IMR-90 (cell line): ENCODE data around the gene ATG14. TPM values are rescaled to one million over a fixed set of nuclear protein-coding genes. Genes with fewer than 3 reads are reported as not detected.

Experiments used
- ATAC-seq: fragments of 200-7000 bp; cut with Tn5 transposase; 2 replicates; pipeline ENCODE4 v1.9.1; 2020; ENCODE audit warnings: low read depth, mild to moderate bottlenecking, moderate library complexity
- BruUV-seq: library from RNA; stranded (reverse); fragments of 400-500 nt; replicated peaks from 2 replicates; lab custom pipeline; 2021; lab: Mats Ljungman, UMichigan
- CTCF ChIA-PET: fragments of 300-600 bp; formaldehyde crosslinking; extraction: SDS; loops from one replicate; lab custom pipeline; 2021; ENCODE audit warnings: antibody characterized with exemption; lab: Yijun Ruan, JAX
- POLR2A ChIA-PET: fragments of 300-600 bp; sonication (Branson Sonifier 250); formaldehyde crosslinking; loops from one replicate; lab custom pipeline; 2022; ENCODE audit warnings: antibody characterized with exemption; ENCODE audit not compliant: unreplicated experiment; lab: Charles Lee
- DNase-seq: peaks from one replicate; pipeline ENCODE4 v3.0.0; 2013
- H2AFZ ChIP-seq: replicated peaks from 2 replicates; pipeline ENCODE3; 2013; ENCODE audit warnings: low read length, mild to moderate bottlenecking; ENCODE audit not compliant: poor library complexity
- H2AK5ac ChIP-seq: 2 replicates; pipeline ENCODE4 v1.6.1; 2013; ENCODE audit warnings: low read depth, low read length, inconsistent platforms
- H2AK9ac ChIP-seq: replicated peaks from 2 replicates; pipeline ENCODE3; 2013; ENCODE audit warnings: mild to moderate bottlenecking, low read depth, low read length, moderate library complexity; ENCODE audit not compliant: poor library complexity
- H2BK120ac ChIP-seq: 2 replicates; pipeline ENCODE4 v1.6.1; 2013; ENCODE audit warnings: low read depth, low read length, inconsistent platforms
- H2BK15ac ChIP-seq: 3 replicates; pipeline ENCODE4 v1.6.1; 2013; ENCODE audit warnings: low read depth, low read length, inconsistent platforms
- H2BK20ac ChIP-seq: 2 replicates; pipeline ENCODE4 v1.6.1; 2013; ENCODE audit warnings: low read depth, mild to moderate bottlenecking, inconsistent platforms, low read length, moderate library complexity
- H2BK5ac ChIP-seq: 2 replicates; pipeline ENCODE4 v1.6.1; 2013; ENCODE audit warnings: mild to moderate bottlenecking, low read depth, low read length, inconsistent platforms; ENCODE audit not compliant: poor library complexity, severe bottlenecking
- H3K14ac ChIP-seq: replicated peaks from 2 replicates; pipeline ENCODE4 v1.6.1; 2013; ENCODE audit warnings: low read depth, low read length, inconsistent platforms
- H3K18ac ChIP-seq: 2 replicates; pipeline ENCODE4 v1.6.1; 2013; ENCODE audit warnings: low read depth, low read length, control low read depth
- H3K23ac ChIP-seq: 2 replicates; pipeline ENCODE4 v1.6.1; 2013; ENCODE audit warnings: low read depth, low read length, inconsistent platforms
- H3K27ac ChIP-seq: 2 replicates; pipeline ENCODE4 v1.5.1; 2013; ENCODE audit warnings: mild to moderate bottlenecking, control low read depth, low read length; ENCODE audit not compliant: insufficient read depth
- H3K27me3 ChIP-seq: 2 replicates; pipeline ENCODE4 v1.6.1; 2013; ENCODE audit warnings: low read length; ENCODE audit not compliant: control insufficient read depth, insufficient read depth
- H3K36me3 ChIP-seq: 2 replicates; pipeline ENCODE4 v1.6.1; 2013; ENCODE audit warnings: low read length, mixed read lengths; ENCODE audit not compliant: control insufficient read depth, insufficient read depth
- H3K4ac ChIP-seq: 2 replicates; pipeline ENCODE4 v1.6.1; 2013; ENCODE audit warnings: low read depth, low read length, inconsistent platforms
- H3K4me1 ChIP-seq: 2 replicates; pipeline ENCODE4 v1.6.1; 2013; ENCODE audit warnings: low read length, mixed read lengths; ENCODE audit not compliant: control insufficient read depth, insufficient read depth
- H3K4me2 ChIP-seq: 2 replicates; pipeline ENCODE4 v1.6.1; 2013; ENCODE audit warnings: low read depth, mild to moderate bottlenecking, control low read depth, low read length, moderate library complexity
- H3K4me3 ChIP-seq: 2 replicates; pipeline ENCODE4 v1.5.1; 2013; ENCODE audit warnings: low read depth, mild to moderate bottlenecking, control low read depth, low read length, moderate library complexity; ENCODE audit not compliant: insufficient read depth
- H3K56ac ChIP-seq: 2 replicates; pipeline ENCODE4 v1.6.1; 2013; ENCODE audit warnings: low read length, inconsistent platforms; ENCODE audit not compliant: insufficient read depth; ENCODE audit errors: extremely low read depth
- H3K79me1 ChIP-seq, 2 experiments: 2 replicates each; pipeline ENCODE4 v1.6.1; 2013; ENCODE audit warnings: low read length in 2 of 2, inconsistent platforms in 1 of 2, low read depth in 1 of 2
- H3K9ac ChIP-seq: 2 replicates; pipeline ENCODE4 v1.6.1; 2013; ENCODE audit warnings: low read depth, low read length, control low read depth
- H3K9me1 ChIP-seq: 2 replicates; pipeline ENCODE4 v1.6.1; 2013; ENCODE audit warnings: low read length, inconsistent platforms; ENCODE audit not compliant: insufficient read depth
- H3K9me3 ChIP-seq: 2 replicates; pipeline ENCODE4 v1.6.1; 2013; ENCODE audit warnings: low read length; ENCODE audit not compliant: control insufficient read depth, insufficient read depth
- H4K20me1 ChIP-seq: 2 replicates; pipeline ENCODE4 v1.6.1; 2013; ENCODE audit warnings: low read length, inconsistent platforms; ENCODE audit not compliant: insufficient read depth
- H4K5ac ChIP-seq: 2 replicates; pipeline ENCODE4 v1.6.1; 2013; ENCODE audit warnings: mild to moderate bottlenecking, low read depth, low read length, control low read depth
- H4K8ac ChIP-seq, 2 experiments: 2 replicates each; pipeline ENCODE4 v1.6.1; 2013; ENCODE audit warnings: low read depth in 2 of 2, low read length in 2 of 2, control low read depth in 1 of 2, inconsistent platforms in 1 of 2
- H4K91ac ChIP-seq: 2 replicates; pipeline ENCODE4 v1.6.1; 2013; ENCODE audit warnings: low read depth, low read length, inconsistent platforms; ENCODE audit not compliant: insufficient read depth
- MAFK ChIP-seq: IDR thresholded peaks from 2 replicates; pipeline ENCODE4 v1.6.1; 2012; ENCODE audit warnings: low read depth, low read length, improper control_type of control experiment
- MXI1 ChIP-seq: IDR thresholded peaks from 2 replicates; pipeline ENCODE4 v1.6.1; 2012; ENCODE audit warnings: low read depth, mild to moderate bottlenecking, low read length, moderate library complexity, borderline replicate concordance
- RAD21 ChIP-seq: IDR thresholded peaks from 2 replicates; pipeline ENCODE4 v1.6.1; 2012; ENCODE audit warnings: low read length, improper control_type of control experiment
- SMC3 ChIP-seq: fragments of 150-350 bp; IDR thresholded peaks from 2 replicates; pipeline ENCODE4 v1.6.1; 2016; ENCODE audit warnings: low read depth, mild to moderate bottlenecking, antibody characterized with exemption, low read length, moderate library complexity
- WGBS, 2 experiments: methylation state at CpG; one replicate each; pipeline versions ENCODE4 v1.1.5 to v1.1.7; 2013; ENCODE audit warnings: missing lambda C conversion rate in 2 of 2; ENCODE audit not compliant: insufficient read length in 1 of 2; ENCODE audit errors: extremely low coverage in 2 of 2; 5-methylcytosine and 5-hydroxymethylcytosine counted together
- dilution Hi-C: fragments of 300-500 bp; cut with HindIII; formaldehyde crosslinking; loops from one replicate; pipeline ENCODE4 v1.14.3; 2018; ENCODE audit warnings: low sequenced_read_pairs; ENCODE audit not compliant: unreplicated experiment
- in situ Hi-C: fragments of 300-500 bp; cut with MboI; formaldehyde crosslinking; loops from 3 replicates; pipeline ENCODE4 v1.14.3; 2019; ENCODE audit warnings: low sequenced_read_pairs, inconsistent platforms, mixed read lengths
- intact Hi-C: fragments of 100-400 bp; cut with micrococcal nuclease; formaldehyde crosslinking; loops from 2 replicates; pipeline ENCODE4 v1.10.0; 2022
- polyA plus RNA-seq, 3 experiments: library from polyadenylated mRNA; depleted of rRNA; stranded (reverse); fragments of >200 nt; gene quantifications; 2 replicates each; pipeline ENCODE4 v1.2.3, GENCODE V29; 2012; ENCODE audit warnings: low replicate concordance in 1 of 3
- total RNA-seq: library from RNA; depleted of rRNA; stranded (reverse); fragments of >200 nt; gene quantifications from 2 replicates; pipeline ENCODE4 v1.2.3, GENCODE V29; 2012

The ATG14 gene
- total and polyA plus RNA-seq, 2 of the 4 experiments (the other 2 are of a cell fraction), result 5.0 to 12.4 TPM

GRCh38 chr14:55327179-55327578, 84.5 kb downstream of the ATG14 start:
- H3K14ac ChIP-seq, result no peak overlapping the region
- H2BK20ac ChIP-seq, result no peak overlapping the region
- ATAC-seq, result no peak
- TF ChIP-seq MXI1 (no peak), SMC3 (no peak), RAD21 (no peak), MAFK (no peak)
- H3K56ac ChIP-seq, result no peak overlapping the region
- CTCF ChIA-PET, result no interaction called here
- no peaks in the 10 kb centered on the region for H3K9me3 ChIP-seq
- no peak overlapping the region for H3K4me3 ChIP-seq
- dilution Hi-C loops, result no loop called here
- no peaks in the 10 kb centered on the region for H3K27me3 ChIP-seq
- no peak overlapping the region for H3K23ac ChIP-seq
- no peak overlapping the region for H2AFZ ChIP-seq
- no peak overlapping the region for H2AK9ac ChIP-seq
- peaks cover 39% of the 10 kb centered on the region; the same call in 1 of the 2 replicates for H4K20me1 ChIP-seq
- no peak overlapping the region for H4K91ac ChIP-seq
- no peak overlapping the region for H2BK15ac ChIP-seq
- peaks cover 6% of the 10 kb centered on the region for H3K9me1 ChIP-seq
- no peak overlapping the region for H3K4ac ChIP-seq
- no peak overlapping the region for H2BK5ac ChIP-seq
- peaks cover 2% of the 10 kb centered on the region; the same call in 1 of the 2 replicates for H3K4me1 ChIP-seq
- WGBS, 2 experiments, result no CpG with 5 or more reads among the region's 1 CpG
- DNase-seq, result no peak
- intact Hi-C loops, result no loop called here
- H4K5ac ChIP-seq, result no peak overlapping the region
- no peak overlapping the region for H3K9ac ChIP-seq
- H3K27ac ChIP-seq, result no peak overlapping the region
- POLR2A ChIA-PET, result no interaction called here
- no peak overlapping the region for H2BK120ac ChIP-seq
- H3K18ac ChIP-seq, result no peak overlapping the region
- no peak overlapping the region for H3K4me2 ChIP-seq
- no TSS peak for BruUV-seq
- peaks cover 32 to 54% of the 10 kb centered on the region in 2 experiments for H3K79me1 ChIP-seq
- in situ Hi-C loops, result no loop called here
- no peak overlapping the region for H2AK5ac ChIP-seq
- no peaks in the 10 kb centered on the region for H3K36me3 ChIP-seq
- no peak overlapping the region for H4K8ac ChIP-seq
